GM19099 (cell line): ENCODE data around the gene ATXN1.

Source experiments
- POLR2A ChIP-seq: IDR thresholded peaks from 3 replicates; pipeline ENCODE4 v1.6.1; 2011; ENCODE audit warnings: low read depth; ENCODE audit not compliant: insufficient read length; ENCODE audit errors: extremely low read depth

Gene ATXN1

DNA sequence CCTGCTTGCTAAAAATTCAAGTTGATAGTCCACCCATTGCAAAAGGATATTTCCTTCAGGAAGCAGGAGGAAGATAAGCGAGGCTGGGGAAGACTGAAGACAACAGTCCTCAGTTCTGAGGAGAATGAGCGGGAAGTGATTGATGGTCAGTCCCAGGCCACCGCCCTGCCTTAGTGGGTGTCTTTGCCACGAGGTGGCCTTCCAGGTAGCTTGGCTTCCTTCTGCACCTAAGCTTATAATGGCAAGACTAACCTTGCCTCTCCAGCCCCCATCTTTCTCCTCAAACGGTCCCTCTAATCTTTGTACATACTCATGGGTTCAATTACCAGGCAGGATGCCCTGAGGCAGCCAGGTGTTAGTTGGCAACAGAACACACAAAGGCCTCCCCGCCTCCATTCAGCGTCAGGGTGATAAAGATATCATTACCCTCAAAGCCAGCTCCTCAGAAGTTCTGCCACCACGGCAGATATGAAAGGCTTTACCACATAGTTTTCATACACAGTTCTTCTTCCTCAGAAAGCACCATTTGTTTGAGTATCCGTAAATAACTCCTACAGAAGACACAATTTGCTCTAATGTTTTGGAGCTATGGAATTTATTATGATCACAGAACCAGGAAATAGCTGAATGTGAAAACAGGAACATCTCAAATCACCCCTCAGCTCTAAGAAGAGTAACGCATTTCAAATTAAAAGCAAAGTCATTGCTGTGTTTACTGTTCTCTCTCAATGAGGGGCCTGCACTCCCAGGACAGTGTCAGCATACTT, 249.4 kb downstream of the ATXN1 start:
- no peak for TF ChIP-seq POLR2A

DNA sequence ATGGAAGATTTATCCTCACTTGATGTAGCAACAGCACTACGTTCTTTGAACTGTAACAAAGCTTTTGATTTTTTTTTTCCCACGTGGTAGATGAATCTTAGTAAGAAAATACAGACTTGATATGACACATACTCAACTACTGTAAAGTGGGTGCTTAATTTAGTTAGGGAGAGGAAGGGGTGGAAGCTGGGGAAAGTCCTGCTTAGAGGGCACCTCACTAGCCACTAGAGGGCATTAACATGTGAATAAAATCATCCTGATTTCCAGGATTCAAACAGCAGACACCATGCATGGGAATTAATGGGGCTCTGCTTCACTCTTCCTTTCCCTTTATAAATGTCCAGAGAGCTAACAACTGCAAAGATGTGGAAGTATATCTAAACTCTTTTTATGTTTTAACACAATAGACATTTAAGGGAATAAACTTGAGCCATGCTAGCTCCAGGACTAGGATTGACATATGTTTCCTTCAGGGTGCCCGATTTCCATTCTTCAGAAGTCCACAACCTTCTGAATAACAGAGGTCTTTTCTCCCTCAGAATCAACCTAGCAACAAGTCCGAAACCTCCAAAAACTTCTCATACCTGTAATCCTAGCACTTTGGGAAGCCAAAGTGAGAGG, 250.1 kb downstream of the ATXN1 start:
- no peak for TF ChIP-seq POLR2A

DNA sequence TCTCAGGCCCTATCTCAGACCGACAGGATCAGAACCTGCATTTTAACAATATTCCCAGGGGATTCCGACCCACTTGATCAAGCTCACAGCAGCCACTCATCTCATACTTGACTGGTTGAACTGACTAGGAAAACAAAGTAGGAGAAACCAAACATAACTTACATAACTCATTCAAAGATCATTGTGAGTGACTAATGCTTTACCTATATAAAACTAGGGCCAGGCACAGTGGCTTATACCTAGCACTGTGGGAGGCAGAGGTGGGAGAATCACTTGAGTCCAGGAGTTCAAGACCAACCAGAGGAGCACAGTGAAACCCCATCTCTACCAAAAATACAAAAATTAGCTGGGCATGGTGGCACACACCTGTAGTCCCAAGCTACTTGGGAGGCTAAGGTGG, 251.0 kb downstream of the ATXN1 start:
- no peak for TF ChIP-seq POLR2A

DNA sequence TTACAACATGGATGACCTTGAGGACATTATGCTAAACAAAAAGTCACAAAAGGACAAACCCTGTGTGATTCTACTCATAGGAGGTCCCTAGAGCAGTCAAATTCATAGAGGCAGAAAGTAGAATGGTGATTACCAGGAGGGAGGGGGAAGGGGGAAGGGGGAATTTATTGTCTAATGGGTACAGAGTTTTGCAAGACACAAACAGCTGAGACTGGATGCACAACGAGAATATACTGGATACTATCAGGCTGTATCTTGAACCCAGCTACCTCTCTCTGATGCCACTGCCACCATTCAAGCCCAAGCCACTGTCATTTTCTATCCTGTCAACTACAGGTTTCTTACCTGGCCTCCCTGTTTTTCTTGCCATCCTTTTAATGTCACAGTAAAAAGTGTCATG, 252.3 kb downstream of the ATXN1 start:
- peak; percentile 11 for TF ChIP-seq POLR2A

DNA sequence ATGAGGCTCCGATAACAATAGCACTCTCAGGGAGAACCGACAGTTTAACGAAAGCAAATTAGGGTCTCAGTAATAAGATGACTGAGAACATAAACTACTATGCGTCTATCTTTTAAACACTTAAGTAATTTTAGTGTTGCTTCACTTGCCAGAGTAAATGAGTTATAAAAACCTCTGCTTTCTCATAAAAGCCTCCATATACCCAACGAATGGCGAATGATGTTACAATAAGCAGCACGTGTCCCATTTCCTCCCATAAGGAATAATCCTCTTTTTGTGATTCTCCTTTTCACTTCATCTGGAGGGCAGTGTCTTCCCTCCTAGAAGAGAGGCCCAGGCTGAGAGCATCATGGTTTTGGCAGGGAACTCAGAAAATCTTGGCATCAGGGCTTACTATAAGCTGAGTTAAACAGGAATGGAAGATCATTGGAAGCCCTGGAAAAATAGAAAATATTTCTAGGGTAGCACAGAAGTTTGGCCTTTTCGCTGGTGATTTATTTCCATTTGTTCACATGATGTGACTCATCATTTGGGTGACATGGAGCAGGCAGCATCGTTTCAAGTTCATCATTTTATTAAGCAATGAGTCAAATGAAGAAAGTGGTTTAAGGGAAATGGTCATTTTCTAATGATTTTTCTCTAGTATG, 255.4 kb downstream of the ATXN1 start:
- TF ChIP-seq POLR2A = no peak

DNA sequence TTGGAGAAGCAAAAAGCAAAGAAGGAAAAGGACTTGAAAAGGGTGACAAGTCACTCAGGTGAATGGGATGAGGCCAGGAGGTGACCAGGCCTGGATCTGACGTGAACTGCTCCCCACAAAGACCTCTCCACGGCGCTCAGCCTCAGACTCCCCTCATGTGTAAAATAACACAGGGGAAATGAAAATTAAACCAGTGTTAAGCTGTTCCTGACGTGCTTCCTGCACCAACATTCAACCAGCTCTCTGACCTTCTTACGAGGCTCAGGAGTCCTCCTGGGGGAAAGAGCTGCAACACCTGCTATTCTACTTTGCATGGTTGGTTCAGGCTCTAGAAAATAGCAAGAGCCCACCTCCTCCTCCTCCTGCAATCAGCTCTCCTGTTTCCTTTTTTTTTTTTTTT, 256.7 kb downstream of the ATXN1 start:
- no peak for TF ChIP-seq POLR2A

DNA sequence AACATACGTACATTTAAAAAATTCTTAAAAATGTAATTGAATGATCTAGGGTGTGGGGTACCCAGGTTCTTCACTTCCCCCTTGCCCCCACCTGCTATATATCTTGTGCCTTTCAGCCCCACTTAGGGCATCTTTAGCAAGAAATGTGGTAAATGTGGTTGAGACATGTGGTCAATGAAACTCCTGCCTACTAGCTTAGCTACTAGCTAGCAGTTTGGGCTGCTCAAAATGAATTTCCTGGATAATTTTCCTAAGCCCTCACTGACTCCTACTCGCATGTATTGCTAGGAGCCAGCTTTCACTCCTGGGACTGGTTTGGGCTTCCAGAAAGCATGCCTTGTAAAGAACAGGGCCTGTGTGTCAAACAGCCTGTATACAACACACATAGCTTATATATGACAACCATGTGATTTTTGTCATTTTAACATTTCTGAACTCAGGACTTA, 257.3 kb downstream of the ATXN1 start:
- TF ChIP-seq POLR2A = no peak

DNA sequence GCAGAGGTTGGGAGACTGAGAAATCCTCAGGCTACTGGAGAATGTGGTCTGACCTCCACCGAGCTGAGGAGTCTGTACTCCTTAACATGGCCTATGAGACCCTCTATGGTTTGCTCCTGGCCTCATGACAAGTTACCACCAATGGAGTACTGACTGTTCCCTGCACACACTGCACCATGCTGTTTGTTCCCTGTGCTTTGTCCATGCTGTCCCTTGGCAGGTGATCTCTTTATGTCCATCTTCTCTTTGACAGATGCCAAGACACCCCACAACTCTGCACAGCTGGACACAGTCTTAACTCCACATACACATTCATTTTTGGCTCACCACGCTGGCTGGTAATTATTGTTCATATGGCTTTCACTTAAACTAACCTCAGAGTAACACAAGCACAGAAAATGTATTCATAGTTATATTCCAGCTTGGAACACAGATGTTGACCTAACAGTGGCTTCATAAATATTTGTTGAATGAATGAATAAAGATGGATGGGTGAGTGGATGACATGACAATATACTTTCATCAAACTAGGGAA, 258.0 kb downstream of the ATXN1 start:
- TF ChIP-seq POLR2A = no peak

DNA sequence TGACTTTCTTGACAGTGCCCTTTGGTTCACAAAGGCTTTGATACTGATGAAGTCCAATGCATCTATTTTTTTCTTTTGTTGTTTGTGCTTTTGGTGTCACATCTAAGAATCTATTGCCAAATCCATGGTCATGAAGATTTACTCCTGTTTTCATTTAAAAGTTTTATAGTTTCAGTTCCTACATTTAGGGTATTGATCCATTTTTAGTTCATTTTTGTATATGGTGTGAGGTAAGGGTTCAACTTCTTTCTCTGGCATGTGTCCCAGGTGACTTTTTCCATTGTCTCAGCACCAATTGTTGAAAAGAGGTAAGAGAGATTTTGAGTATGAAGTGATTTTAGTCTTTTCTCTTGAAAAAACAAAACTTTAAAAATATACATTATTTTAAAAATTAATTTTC, 262.3 kb downstream of the ATXN1 start:
- no peak for TF ChIP-seq POLR2A

DNA sequence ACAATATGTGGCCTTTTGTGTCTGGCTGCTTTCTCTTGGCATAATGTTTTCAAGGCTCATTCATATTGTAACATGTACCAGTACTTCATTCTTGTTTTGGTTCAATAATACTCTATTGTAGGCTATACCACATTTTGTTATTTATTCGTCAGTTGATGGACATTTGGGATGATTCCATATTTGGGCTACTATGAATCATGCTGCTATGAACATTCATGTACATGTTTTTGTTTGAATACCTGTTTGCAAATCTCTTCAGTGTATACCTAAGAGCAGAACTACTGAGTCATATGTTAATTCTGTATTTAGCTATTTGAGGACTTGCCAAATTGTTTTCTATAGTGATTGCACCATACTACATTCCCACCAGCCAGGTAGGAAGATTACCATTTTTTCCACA, 263.0 kb downstream of the ATXN1 start:
- TF ChIP-seq POLR2A = no peak

DNA sequence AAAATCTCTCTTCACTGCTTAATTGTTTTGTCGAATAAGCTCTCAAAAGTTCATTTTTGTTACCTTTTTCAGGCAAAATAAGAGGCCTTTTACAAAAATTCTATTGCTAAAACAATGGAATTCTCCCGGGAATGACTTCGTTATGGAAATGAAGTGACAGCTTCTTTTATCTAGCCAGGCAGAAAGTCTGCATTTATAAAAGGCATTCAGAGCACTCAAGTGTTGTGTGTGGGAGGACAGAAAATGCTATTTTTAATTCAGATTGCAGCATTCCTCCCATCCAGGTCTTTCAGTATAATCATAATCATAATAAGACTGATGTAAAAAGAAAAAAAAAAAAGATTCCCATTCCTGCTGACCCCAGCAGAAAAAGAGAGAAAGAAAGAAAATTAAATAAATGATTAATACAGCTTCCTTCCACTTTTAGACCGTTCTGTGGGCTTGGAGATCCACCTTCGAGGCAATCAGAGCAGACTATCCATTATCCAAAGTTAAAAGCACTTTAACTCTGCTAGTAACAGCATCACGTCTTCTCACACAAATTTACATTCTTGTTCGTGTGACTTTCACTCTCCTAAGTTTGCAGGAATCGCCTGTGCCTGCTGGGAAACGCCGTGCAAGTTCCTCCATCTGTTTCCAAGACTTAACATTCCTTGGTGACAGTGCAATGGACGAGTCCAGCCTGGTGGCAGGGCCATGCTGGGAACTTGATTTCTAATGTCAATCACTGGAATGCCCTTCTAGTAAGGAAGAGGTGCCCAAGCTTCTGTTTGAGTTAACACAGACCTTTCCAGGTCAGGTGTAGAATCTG, 264.1 kb downstream of the ATXN1 start:
- TF ChIP-seq POLR2A = no peak

DNA sequence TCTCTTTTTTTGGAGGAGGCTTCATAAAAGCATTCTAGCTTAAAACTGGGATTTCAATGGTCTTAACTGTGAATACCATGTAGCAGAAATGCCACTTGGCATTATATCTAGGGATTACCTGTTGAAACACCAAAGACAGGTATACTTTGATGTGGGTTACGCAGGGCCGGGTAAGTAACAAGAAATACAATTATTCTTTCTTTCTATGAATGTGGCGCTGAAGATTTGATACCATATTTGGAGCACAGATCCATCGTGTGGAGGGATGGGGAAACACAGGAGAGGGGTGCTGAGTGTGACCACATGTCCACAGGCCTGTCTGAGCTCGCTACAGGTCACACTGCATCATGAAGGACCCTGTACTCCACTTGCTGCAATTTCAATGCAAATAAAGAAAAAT, 265.1 kb downstream of the ATXN1 start:
- TF ChIP-seq POLR2A = no peak

DNA sequence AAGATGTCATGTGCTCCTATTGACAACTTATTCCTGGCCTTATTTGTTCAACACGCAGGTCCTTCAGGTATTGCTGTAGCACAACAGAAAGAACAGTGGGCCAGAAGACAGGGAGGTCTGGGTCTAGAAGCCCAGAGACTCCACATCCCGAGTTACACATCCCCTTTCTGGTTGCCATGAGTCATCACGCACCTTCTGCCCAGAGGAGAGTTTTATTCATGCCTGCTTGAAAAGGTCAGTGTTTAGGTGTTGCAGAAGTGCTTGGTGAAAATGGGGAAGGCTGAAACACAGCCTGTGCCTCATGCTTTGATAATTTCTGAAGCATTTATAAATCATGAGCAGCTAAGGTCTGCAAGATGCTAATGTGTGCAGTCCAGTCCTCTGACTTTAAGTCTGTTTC, 266.5 kb downstream of the ATXN1 start:
- TF ChIP-seq POLR2A = no peak

DNA sequence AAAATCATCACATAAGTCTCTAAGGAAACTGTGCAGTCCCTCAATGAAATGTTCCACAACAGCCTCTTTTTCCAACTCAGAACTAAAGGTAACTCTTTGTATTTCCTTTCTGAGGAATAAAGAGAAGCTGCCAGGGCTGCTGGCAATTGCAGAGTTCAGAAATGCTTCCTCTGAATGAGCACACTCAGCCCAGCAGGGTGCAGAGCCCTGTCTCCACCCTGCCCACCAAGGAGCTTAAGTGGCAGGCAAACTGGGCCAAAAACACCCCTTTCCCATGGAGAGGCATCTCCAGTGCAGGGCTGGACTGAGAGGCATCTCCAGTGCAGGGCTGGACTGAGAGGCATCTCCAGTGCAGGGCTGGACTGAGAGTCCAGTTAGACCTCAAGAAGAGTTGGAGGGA, 267.5 kb downstream of the ATXN1 start:
- TF ChIP-seq POLR2A = no peak

DNA sequence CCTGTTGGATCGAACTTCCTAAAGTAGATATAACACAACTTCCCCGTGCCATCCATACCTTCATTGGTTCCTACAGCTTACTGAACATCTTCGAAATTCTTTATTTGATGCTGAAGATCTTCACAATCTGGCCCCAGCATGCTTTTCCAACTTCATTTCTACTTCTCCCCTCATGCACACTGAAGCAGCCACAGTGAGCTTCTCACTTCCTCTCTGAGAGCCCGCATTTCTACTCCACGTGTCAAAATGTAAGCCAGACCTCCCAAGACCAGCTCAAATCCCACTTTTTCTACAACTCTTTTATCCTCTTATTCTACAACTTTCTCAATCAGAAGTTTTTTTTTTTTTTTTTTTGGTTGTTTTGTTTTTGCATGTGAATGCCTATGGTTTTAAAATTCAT, 268.1 kb downstream of the ATXN1 start:
- no peak for TF ChIP-seq POLR2A

DNA sequence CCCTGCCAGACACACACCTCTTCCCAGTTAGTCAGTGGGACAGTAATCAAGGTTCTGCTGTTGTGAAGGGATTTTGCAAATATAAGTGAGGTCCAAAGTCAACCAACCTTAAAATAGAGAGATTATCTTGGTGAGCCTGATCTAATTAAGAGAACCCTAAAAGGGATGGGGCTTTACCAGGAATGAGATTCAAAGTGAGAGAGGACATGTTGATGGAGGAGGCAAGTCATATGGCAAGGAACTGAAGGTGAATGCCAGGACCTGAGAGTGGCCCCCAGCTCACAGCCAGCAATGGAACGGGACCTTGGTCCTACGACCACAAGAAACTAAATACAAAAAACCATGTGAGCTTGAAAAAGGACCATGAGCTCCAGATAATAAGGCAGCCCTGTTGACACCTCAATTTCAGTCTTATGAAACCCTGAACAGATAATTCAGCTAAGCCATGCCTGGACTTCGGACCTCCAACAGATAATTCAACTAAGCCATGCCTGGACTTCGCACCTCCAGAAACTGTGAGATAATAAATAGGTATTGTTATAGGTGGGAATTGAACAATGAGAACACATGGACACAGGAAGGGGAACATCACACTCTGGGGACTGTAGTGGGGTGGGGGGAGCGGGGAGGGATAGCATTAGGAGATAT, 269.5 kb downstream of the ATXN1 start:
- no peak for TF ChIP-seq POLR2A
